OCI-LY7 (cell line): Measurements from ENCODE around the gene DPM1. TPM values are rescaled to one million over a fixed set of nuclear protein-coding genes. Genes with fewer than 3 reads are reported as not detected.

Source experiments
- BruUV-seq: library from RNA; stranded (reverse); fragments of 400-500 nt; replicated peaks from 2 replicates; lab custom pipeline; 2021; lab: Mats Ljungman, UMichigan
- CTCF ChIA-PET: fragments of 300-600 bp; sonication (Branson Sonifier 250); formaldehyde crosslinking; loops from one replicate; lab custom pipeline; 2022; ENCODE audit warnings: antibody characterized with exemption; ENCODE audit not compliant: unreplicated experiment; lab: Charles Lee
- POLR2A ChIA-PET: fragments of 300-600 bp; sonication (Branson Sonifier 250); formaldehyde crosslinking; loops from one replicate; lab custom pipeline; 2022; ENCODE audit warnings: antibody characterized with exemption; lab: Charles Lee
- DNase-seq: peaks from one replicate; pipeline ENCODE4 v3.0.0-alpha.2; 2015; ENCODE audit warnings: low spot score
- H2AFZ ChIP-seq: fragments of 200-600 bp; sonication (generic), shearing (Covaris generic); 2 replicates; pipeline ENCODE4 v1.6.1; 2014; ENCODE audit warnings: mild to moderate bottlenecking, antibody characterized with exemption, low read length, moderate library complexity
- H3K27ac ChIP-seq: fragments of 200-600 bp; sonication (generic); 2 replicates; pipeline ENCODE4 v1.5.1; 2014; ENCODE audit warnings: mixed run types, low read depth, mild to moderate bottlenecking, moderate library complexity, low read length, inconsistent platforms; ENCODE audit not compliant: poor library complexity, severe bottlenecking
- H3K36me3 ChIP-seq: fragments of 200-600 bp; sonication (generic); 2 replicates; pipeline ENCODE4 v1.6.1; 2014; ENCODE audit warnings: mild to moderate bottlenecking, antibody characterized with exemption, low read length, moderate library complexity, mixed read lengths; ENCODE audit not compliant: insufficient read depth
- H3K4me1 ChIP-seq: fragments of 200-600 bp; sonication (generic); 2 replicates; pipeline ENCODE4 v1.5.1; 2014; ENCODE audit warnings: mild to moderate bottlenecking, low read length; ENCODE audit not compliant: insufficient read depth, poor library complexity, severe bottlenecking
- H3K4me2 ChIP-seq: fragments of 200-600 bp; sonication (generic); 2 replicates; pipeline ENCODE4 v1.6.1; 2014; ENCODE audit warnings: mild to moderate bottlenecking, low read length
- H3K4me3 ChIP-seq: fragments of 200-600 bp; sonication (generic); 2 replicates; pipeline ENCODE4 v1.5.1; 2014; ENCODE audit warnings: mild to moderate bottlenecking, low read depth, low read length; ENCODE audit not compliant: poor library complexity, severe bottlenecking
- H3K79me2 ChIP-seq: fragments of 200-600 bp; sonication (generic); 2 replicates; pipeline ENCODE4 v1.6.1; 2016; ENCODE audit warnings: low read depth, mild to moderate bottlenecking, low read length, moderate library complexity, mixed read lengths; ENCODE audit not compliant: insufficient read depth
- H3K9me2 ChIP-seq: fragments of 200-600 bp; sonication (generic); 2 replicates; pipeline ENCODE4 v1.6.1; 2016; ENCODE audit warnings: mild to moderate bottlenecking, low read length, mixed read lengths; ENCODE audit not compliant: insufficient read depth
- H3K9me3 ChIP-seq: fragments of 200-600 bp; sonication (generic); 2 replicates; pipeline ENCODE4 v1.6.1; 2014; ENCODE audit warnings: mild to moderate bottlenecking, mixed run types, low read length, mixed read lengths
- H4K20me1 ChIP-seq: fragments of 200-600 bp; sonication (generic); 2 replicates; pipeline ENCODE4 v1.6.1; 2014; ENCODE audit warnings: mild to moderate bottlenecking, antibody characterized with exemption, low read length, moderate library complexity, mixed read lengths; ENCODE audit not compliant: insufficient read depth
- CTCF ChIP-seq: fragments of 200-600 bp; sonication (generic); conservative IDR thresholded peaks from 2 replicates; pipeline ENCODE4 v1.5.1; 2014; ENCODE audit warnings: mild to moderate bottlenecking, antibody characterized with exemption, low read length, moderate library complexity, mixed read lengths
- EZH2phosphoT487 ChIP-seq: fragments of 200-600 bp; sonication (generic); IDR thresholded peaks from 2 replicates; pipeline ENCODE4 v1.6.1; 2018; ENCODE audit warnings: low read depth, borderline replicate concordance, mild to moderate bottlenecking, mixed run types, antibody characterized with exemption, low read length, moderate library complexity, mixed read lengths
- intact Hi-C: fragments of 100-400 bp; cut with micrococcal nuclease; formaldehyde crosslinking; loops from one replicate; pipeline ENCODE4 v1.10.0; 2022; ENCODE audit not compliant: unreplicated experiment
- total RNA-seq, 2 experiments: library from RNA; depleted of rRNA in 1 of 2; stranded (reverse); fragments of >200 nt in 1 of 2; shearing (Covaris generic) in 1 of 2; gene quantifications; 2 replicates each; pipeline ENCODE4 v1.2.3, GENCODE V29; 2014 to 2022

Gene DPM1
- total RNA-seq, 2 experiments from 2014 or later = 60.2 to 71.2 TPM

- CTCF ChIA-PET = interaction anchor here (0.6 kb wide), 1 partner anchor 52 kb away, joined by 3 read pairs; no protein-coding TSS in a partner anchor
- Histone ChIP-seq H3K9me2 (no peaks in the 10 kb centered on the region), H3K27ac (no peak overlapping the region)
Measured at GRCh38 chr20:50915424-50915823, 42.9 kb downstream of the DPM1 start.

GRCh38 chr20:50913690-50914375 is 44.5 kb downstream of the DPM1 start:
- no peak for TF ChIP-seq CTCF
- Histone ChIP-seq H3K9me3 (no peaks in the 10 kb centered on the region), H3K4me3 (no peak overlapping the region), H3K4me1 (peaks cover 64% of the 10 kb centered on the region), H3K9me2 (no peaks in the 10 kb centered on the region), H4K20me1 (peaks cover 84% of the 10 kb centered on the region), H3K27ac (no peak overlapping the region), H3K36me3 (peaks cover 99% of the 10 kb centered on the region), H3K4me2 (no peak overlapping the region), H3K79me2 (peaks cover 100% of the 10 kb centered on the region), H2AFZ (no peak overlapping the region)
- BruUV-seq = no TSS peak
- intact Hi-C loops = no loop called here
- ChIA-PET POLR2A (no interaction called here), CTCF (no interaction called here)
- DNase-seq = no peak

More at GRCh38 chr20:50915424-50915823, 42.9 kb downstream of the DPM1 start:
- peaks cover 78% of the 10 kb centered on the region for H3K4me1 ChIP-seq
- no TSS peak for BruUV-seq
- TF ChIP-seq EZH2phosphoT487 (no peak), CTCF (no peak)
- POLR2A ChIA-PET = interaction anchor here (0.7 to 1.4 kb wide), 6 partner anchors 10 to 125 kb away, joined by 3 to 6 read pairs (median 4); no protein-coding TSS in a partner anchor
- H2AFZ ChIP-seq = no peak overlapping the region
- H3K4me2 ChIP-seq = peak overlapping the region; percentile 32
- no peaks in the 10 kb centered on the region for H3K9me3 ChIP-seq
- peaks cover 95% of the 10 kb centered on the region for H3K36me3 ChIP-seq
- intact Hi-C loops = no loop called here
- peaks cover 99% of the 10 kb centered on the region for H3K79me2 ChIP-seq
- no peak overlapping the region for H3K4me3 ChIP-seq
- H4K20me1 ChIP-seq = peaks cover 83% of the 10 kb centered on the region
- no peak for DNase-seq

GRCh38 chr20:50911716-50912115 is 46.6 kb downstream of the DPM1 start:
- Histone ChIP-seq H4K20me1 (peaks cover 73% of the 10 kb centered on the region), H3K4me2 (no peak overlapping the region), H3K4me3 (no peak overlapping the region), H3K36me3 (peaks cover 94% of the 10 kb centered on the region), H3K9me2 (no peaks in the 10 kb centered on the region), H3K4me1 (peaks cover 43% of the 10 kb centered on the region), H3K27ac (no peak overlapping the region), H3K9me3 (no peaks in the 10 kb centered on the region; the same call in 1 of the 2 replicates), H3K79me2 (peaks cover 100% of the 10 kb centered on the region), H2AFZ (no peak overlapping the region)
- no peak for TF ChIP-seq CTCF
- no peak for TF ChIP-seq EZH2phosphoT487
- BruUV-seq = no TSS peak
- POLR2A ChIA-PET = interaction anchor here (1.1 kb wide), 1 partner anchor 18 kb away, joined by 3 read pairs; no protein-coding TSS in a partner anchor
- CTCF ChIA-PET = interaction anchor here (1.6 kb wide), 1 partner anchor 9 kb away, joined by 3 read pairs; no protein-coding TSS in a partner anchor
- intact Hi-C loops = no loop called here
- DNase-seq = no peak
